HuH-7.5 (cell line): ENCODE measurements around the gene CDPF1.

Experiments
- DNase-seq: peaks from one replicate; pipeline ENCODE4 v3.0.0; 2011; ENCODE audit warnings: low spot score

Gene CDPF1

GRCh38 chr22:46256358-46256958 is 6.4 kb upstream of the CDPF1 start:
- DNase-seq = no peak

GRCh38 chr22:46251816-46252380 is 1.8 kb upstream of the CDPF1 start:
- DNase-seq = no peak

- no peak for DNase-seq
Measured at GRCh38 chr22:46251266-46251665, 1.2 kb upstream of the CDPF1 start.

- no peak for DNase-seq
Measured at GRCh38 chr22:46250783-46251125, 661 bp upstream of the CDPF1 start.

GRCh38 chr22:46247443-46247975 is 2.6 kb downstream of the CDPF1 start:
- no peak for DNase-seq

GRCh38 chr22:46246178-46246577 is 3.9 kb downstream of the CDPF1 start:
- no peak for DNase-seq

- DNase-seq = no peak
Measured at GRCh38 chr22:46245511-46245910, 4.6 kb downstream of the CDPF1 start.

- DNase-seq = no peak
Measured at GRCh38 chr22:46244771-46245170, 5.3 kb downstream of the CDPF1 start.

- DNase-seq = no peak
Measured at GRCh38 chr22:46242076-46242475, 8.0 kb downstream of the CDPF1 start.

- DNase-seq = no peak
Measured at GRCh38 chr22:46241396-46242007, 8.6 kb downstream of the CDPF1 start.

- no peak for DNase-seq
Measured at GRCh38 chr22:46240907-46241306, 9.2 kb downstream of the CDPF1 start.

GRCh38 chr22:46240506-46240905 is 9.6 kb downstream of the CDPF1 start:
- DNase-seq = no peak

- DNase-seq = no peak
Measured at GRCh38 chr22:46240073-46240472, 10.0 kb downstream of the CDPF1 start.

- no peak for DNase-seq
Measured at GRCh38 chr22:46239261-46240048, 10.6 kb downstream of the CDPF1 start.

- DNase-seq = no peak
Measured at GRCh38 chr22:46238541-46238940, 11.6 kb downstream of the CDPF1 start.

- no peak for DNase-seq
Measured at GRCh38 chr22:46237453-46238124, 12.5 kb downstream of the CDPF1 start.

- no peak for DNase-seq
Measured at GRCh38 chr22:46234969-46235368, 15.1 kb downstream of the CDPF1 start.

GRCh38 chr22:46233231-46233630 is 16.9 kb downstream of the CDPF1 start:
- DNase-seq = no peak

GRCh38 chr22:46230262-46230901 is 19.7 kb downstream of the CDPF1 start:
- DNase-seq = no peak

GRCh38 chr22:46229701-46230100 is 20.4 kb downstream of the CDPF1 start:
- no peak for DNase-seq

GRCh38 chr22:46226577-46226976 is 23.5 kb downstream of the CDPF1 start:
- DNase-seq = no peak

GRCh38 chr22:46225631-46226030 is 24.5 kb downstream of the CDPF1 start:
- no peak for DNase-seq
